OCI-LY1 (cell line): ENCODE data around the gene PCNT.

Experiments used
- H2AFZ ChIP-seq: fragments of 200-600 bp; sonication (generic), shearing (Covaris generic); 2 replicates; pipeline ENCODE4 v1.6.0; 2014; ENCODE audit warnings: antibody characterized with exemption, mild to moderate bottlenecking, low read length
- H3F3A ChIP-seq: fragments of 200-600 bp; sonication (generic), shearing (Covaris generic); 2 replicates; pipeline ENCODE4 v1.6.0; 2014; ENCODE audit warnings: mild to moderate bottlenecking, antibody characterized with exemption, low read length, moderate library complexity; ENCODE audit not compliant: insufficient read depth
- H3K27ac ChIP-seq: fragments of 200-600 bp; sonication (generic); 2 replicates; pipeline ENCODE4 v1.5.1; 2014; ENCODE audit warnings: low read length, mixed run types, mild to moderate bottlenecking, low read depth; ENCODE audit not compliant: poor library complexity, severe bottlenecking
- H3K27me3 ChIP-seq: fragments of 200-600 bp; sonication (generic); 2 replicates; pipeline ENCODE4 v1.6.0; 2014; ENCODE audit warnings: antibody characterized with exemption, mild to moderate bottlenecking, low read length, moderate library complexity; ENCODE audit not compliant: insufficient read depth
- H3K36me3 ChIP-seq: fragments of 200-600 bp; sonication (generic); 2 replicates; pipeline ENCODE4 v1.6.1; 2014; ENCODE audit warnings: mild to moderate bottlenecking, antibody characterized with exemption, low read length, moderate library complexity, mixed read lengths; ENCODE audit not compliant: insufficient read depth
- H3K4me1 ChIP-seq: fragments of 200-600 bp; sonication (generic); 2 replicates; pipeline ENCODE4 v1.5.1; 2014; ENCODE audit warnings: mild to moderate bottlenecking, low read length, moderate library complexity; ENCODE audit not compliant: insufficient read depth, severe bottlenecking
- H3K4me2 ChIP-seq: fragments of 200-600 bp; sonication (generic), shearing (Covaris generic); 2 replicates; pipeline ENCODE4 v1.6.1; 2014; ENCODE audit warnings: low read length
- H3K4me3 ChIP-seq: fragments of 200-600 bp; sonication (generic); 2 replicates; pipeline ENCODE4 v1.5.1; 2014; ENCODE audit warnings: low read length, low read depth, mild to moderate bottlenecking, mixed read lengths; ENCODE audit not compliant: poor library complexity, severe bottlenecking
- H3K79me2 ChIP-seq: fragments of 200-600 bp; shearing (Covaris generic); 2 replicates; pipeline ENCODE4 v1.6.1; 2016; ENCODE audit warnings: mixed run types, low read length, mixed read lengths; ENCODE audit not compliant: insufficient read depth
- H3K9ac ChIP-seq: fragments of 200-600 bp; sonication (generic), shearing (Covaris generic); 2 replicates; pipeline ENCODE4 v1.6.1; 2014; ENCODE audit warnings: mild to moderate bottlenecking, low read length, mixed read lengths
- H3K9me2 ChIP-seq: fragments of 200-600 bp; sonication (generic), shearing (Covaris generic); 2 replicates; pipeline ENCODE4 v1.6.1; 2014; ENCODE audit warnings: low read depth, mild to moderate bottlenecking, low read length, mixed read lengths
- H3K9me3 ChIP-seq: fragments of 200-600 bp; shearing (Covaris generic); 2 replicates; pipeline ENCODE4 v1.6.1; 2014; ENCODE audit warnings: low read length, mixed read lengths
- H4K20me1 ChIP-seq: fragments of 200-600 bp; sonication (generic), shearing (Covaris generic); 2 replicates; pipeline ENCODE4 v1.6.0; 2016; ENCODE audit warnings: mild to moderate bottlenecking, low read length; ENCODE audit not compliant: insufficient read depth
- CTCF ChIP-seq: fragments of 200-600 bp; sonication (generic), shearing (Covaris generic); IDR thresholded peaks from 2 replicates; pipeline ENCODE4 v1.5.1; 2017; ENCODE audit warnings: mild to moderate bottlenecking, antibody characterized with exemption, low read length, moderate library complexity, mixed read lengths
- EZH2 ChIP-seq: fragments of 200-600 bp; sonication (generic), shearing (Covaris generic); IDR thresholded peaks from 2 replicates; pipeline ENCODE4 v1.8.0; 2017; ENCODE audit warnings: borderline replicate concordance, mixed run types, mild to moderate bottlenecking, antibody characterized with exemption, low read length, moderate library complexity, mixed read lengths

Gene PCNT

GRCh38 chr21:46394595-46395104, 70.7 kb downstream of the PCNT start:
- no peak overlapping the region for H2AFZ ChIP-seq
- H3K27me3 ChIP-seq, result no peaks in the 10 kb centered on the region
- H3K4me2 ChIP-seq, result no peak overlapping the region
- H3K4me1 ChIP-seq, result peaks cover 5% of the 10 kb centered on the region
- no peaks in the 10 kb centered on the region for H3K79me2 ChIP-seq
- H3K4me3 ChIP-seq, result no peak overlapping the region
- H4K20me1 ChIP-seq, result no peaks in the 10 kb centered on the region
- H3K9me2 ChIP-seq, result no peaks in the 10 kb centered on the region
- H3K36me3 ChIP-seq, result peaks cover 43% of the 10 kb centered on the region; the same call in 1 of the 2 replicates
- no peak for TF ChIP-seq EZH2
- no peak for TF ChIP-seq CTCF
- H3K9me3 ChIP-seq, result no peaks in the 10 kb centered on the region
- H3F3A ChIP-seq, result no peaks in the 10 kb centered on the region
- peak overlapping the region; percentile 25 for H3K27ac ChIP-seq
- H3K9ac ChIP-seq, result no peak overlapping the region

GRCh38 chr21:46397211-46397905, 73.4 kb downstream of the PCNT start:
- Histone ChIP-seq H4K20me1 (no peaks in the 10 kb centered on the region), H3K9me3 (no peaks in the 10 kb centered on the region), H3F3A (no peaks in the 10 kb centered on the region), H3K4me1 (peaks cover 5% of the 10 kb centered on the region), H3K9me2 (no peaks in the 10 kb centered on the region), H3K79me2 (no peaks in the 10 kb centered on the region), H3K36me3 (peaks cover 61% of the 10 kb centered on the region), H3K27ac (no peak overlapping the region), H3K4me2 (no peak overlapping the region), H2AFZ (no peak overlapping the region), H3K27me3 (no peaks in the 10 kb centered on the region), H3K9ac (no peak overlapping the region), H3K4me3 (no peak overlapping the region)
- TF ChIP-seq CTCF, result no peak
- TF ChIP-seq EZH2, result no peak

- Histone ChIP-seq H3K4me3 (no peak overlapping the region), H3K4me2 (no peak overlapping the region), H2AFZ (no peak overlapping the region), H3K79me2 (no peaks in the 10 kb centered on the region), H3K9ac (no peak overlapping the region), H3K4me1 (peaks cover 5% of the 10 kb centered on the region), H3F3A (no peaks in the 10 kb centered on the region), H3K9me3 (no peaks in the 10 kb centered on the region), H3K27me3 (no peaks in the 10 kb centered on the region), H4K20me1 (no peaks in the 10 kb centered on the region), H3K36me3 (peaks cover 64% of the 10 kb centered on the region), H3K9me2 (no peaks in the 10 kb centered on the region), H3K27ac (no peak overlapping the region)
- TF ChIP-seq EZH2 (no peak), CTCF (no peak)
Measured at GRCh38 chr21:46397993-46398392, 74.0 kb downstream of the PCNT start.
